GM12872 (cell line): ENCODE results near the gene ILKAP.

ENCODE experiments used
- TF ChIP-seq, protein P1 (sequence below): IDR thresholded peaks from 3 replicates; pipeline ENCODE4 v1.5.1; 2011; ENCODE audit warnings: low read depth, mild to moderate bottlenecking, low read length, moderate library complexity; ENCODE audit not compliant: insufficient read depth

Gene ILKAP

GRCh38 chr2:238166391-238167343 is 36.8 kb downstream of the ILKAP start:
- TF ChIP-seq, protein P1, sequence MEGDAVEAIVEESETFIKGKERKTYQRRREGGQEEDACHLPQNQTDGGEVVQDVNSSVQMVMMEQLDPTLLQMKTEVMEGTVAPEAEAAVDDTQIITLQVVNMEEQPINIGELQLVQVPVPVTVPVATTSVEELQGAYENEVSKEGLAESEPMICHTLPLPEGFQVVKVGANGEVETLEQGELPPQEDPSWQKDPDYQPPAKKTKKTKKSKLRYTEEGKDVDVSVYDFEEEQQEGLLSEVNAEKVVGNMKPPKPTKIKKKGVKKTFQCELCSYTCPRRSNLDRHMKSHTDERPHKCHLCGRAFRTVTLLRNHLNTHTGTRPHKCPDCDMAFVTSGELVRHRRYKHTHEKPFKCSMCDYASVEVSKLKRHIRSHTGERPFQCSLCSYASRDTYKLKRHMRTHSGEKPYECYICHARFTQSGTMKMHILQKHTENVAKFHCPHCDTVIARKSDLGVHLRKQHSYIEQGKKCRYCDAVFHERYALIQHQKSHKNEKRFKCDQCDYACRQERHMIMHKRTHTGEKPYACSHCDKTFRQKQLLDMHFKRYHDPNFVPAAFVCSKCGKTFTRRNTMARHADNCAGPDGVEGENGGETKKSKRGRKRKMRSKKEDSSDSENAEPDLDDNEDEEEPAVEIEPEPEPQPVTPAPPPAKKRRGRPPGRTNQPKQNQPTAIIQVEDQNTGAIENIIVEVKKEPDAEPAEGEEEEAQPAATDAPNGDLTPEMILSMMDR: no peak

DNA sequence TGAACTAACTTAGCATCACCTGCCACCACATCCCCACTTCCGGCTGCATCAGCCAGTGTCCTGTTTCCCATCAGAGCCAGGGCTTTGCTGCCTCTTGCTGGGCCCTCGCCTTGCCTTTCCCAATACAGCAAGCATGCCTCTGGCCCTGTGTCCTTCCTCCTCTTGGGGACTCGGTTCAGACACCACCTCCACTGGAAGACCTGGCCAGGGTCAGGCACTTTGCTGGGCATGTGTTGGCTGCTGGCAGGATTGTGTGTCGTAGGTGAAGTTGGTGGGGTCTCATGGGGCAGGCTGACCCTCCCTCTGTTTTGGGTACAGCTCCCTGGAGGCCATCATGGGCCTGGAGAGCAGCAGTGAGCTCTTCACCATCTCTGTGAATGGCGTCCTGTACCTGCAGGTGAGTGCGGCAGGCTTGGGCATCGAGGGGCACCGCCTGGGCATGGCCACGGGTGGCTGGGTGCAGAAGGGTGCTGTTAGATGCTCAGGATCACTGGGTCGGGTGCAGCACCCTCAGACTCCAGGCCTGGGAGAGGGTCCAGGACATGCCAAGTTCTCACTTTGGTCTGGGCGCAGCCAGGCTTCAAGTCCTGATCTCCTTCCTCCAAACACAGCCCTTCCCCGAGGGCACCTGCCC is 38.1 kb downstream of the ILKAP start:
- TF ChIP-seq, protein P1: no peak

- TF ChIP-seq, protein P1: no peak
Measured at GRCh38 chr2:238164906-238165287, 38.6 kb downstream of the ILKAP start.

GRCh38 chr2:238163481-238164198 is 39.9 kb downstream of the ILKAP start:
- TF ChIP-seq, protein P1: no peak

- TF ChIP-seq, protein P1: no peak
Measured at GRCh38 chr2:238162846-238163441, 40.6 kb downstream of the ILKAP start.

DNA sequence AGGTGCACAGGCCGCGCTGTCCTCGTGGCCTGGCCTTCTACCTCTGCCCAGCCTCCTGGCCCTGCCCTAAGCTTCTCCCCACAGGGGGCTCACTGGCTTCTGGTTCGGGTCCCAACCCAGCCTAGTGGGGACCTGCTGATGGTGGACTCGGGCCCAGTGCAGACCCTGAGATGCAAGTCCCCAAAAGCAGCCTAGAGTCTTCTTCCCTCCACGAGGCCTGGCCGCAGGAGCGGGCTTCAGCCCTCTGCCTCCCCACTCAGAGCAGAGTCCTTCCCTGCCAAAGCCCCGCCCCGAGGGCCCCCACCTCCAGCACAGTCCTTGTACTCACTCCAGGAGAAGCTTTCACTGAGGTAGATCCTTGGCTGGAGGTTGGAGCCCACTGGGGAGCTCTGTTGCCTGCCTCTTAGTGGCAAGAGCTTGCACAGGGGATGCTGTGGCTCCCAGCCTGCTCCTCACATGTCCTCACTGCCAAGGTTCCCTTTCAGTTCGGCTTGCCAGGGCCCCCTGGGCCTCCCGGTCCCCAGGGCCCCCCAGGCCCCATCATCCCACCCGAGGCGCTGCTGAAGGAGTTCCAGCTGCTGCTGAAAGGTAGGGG is 41.1 kb downstream of the ILKAP start:
- TF ChIP-seq, protein P1: no peak
